Measurements from ENCODE around the gene MSRB3.

DNA sequence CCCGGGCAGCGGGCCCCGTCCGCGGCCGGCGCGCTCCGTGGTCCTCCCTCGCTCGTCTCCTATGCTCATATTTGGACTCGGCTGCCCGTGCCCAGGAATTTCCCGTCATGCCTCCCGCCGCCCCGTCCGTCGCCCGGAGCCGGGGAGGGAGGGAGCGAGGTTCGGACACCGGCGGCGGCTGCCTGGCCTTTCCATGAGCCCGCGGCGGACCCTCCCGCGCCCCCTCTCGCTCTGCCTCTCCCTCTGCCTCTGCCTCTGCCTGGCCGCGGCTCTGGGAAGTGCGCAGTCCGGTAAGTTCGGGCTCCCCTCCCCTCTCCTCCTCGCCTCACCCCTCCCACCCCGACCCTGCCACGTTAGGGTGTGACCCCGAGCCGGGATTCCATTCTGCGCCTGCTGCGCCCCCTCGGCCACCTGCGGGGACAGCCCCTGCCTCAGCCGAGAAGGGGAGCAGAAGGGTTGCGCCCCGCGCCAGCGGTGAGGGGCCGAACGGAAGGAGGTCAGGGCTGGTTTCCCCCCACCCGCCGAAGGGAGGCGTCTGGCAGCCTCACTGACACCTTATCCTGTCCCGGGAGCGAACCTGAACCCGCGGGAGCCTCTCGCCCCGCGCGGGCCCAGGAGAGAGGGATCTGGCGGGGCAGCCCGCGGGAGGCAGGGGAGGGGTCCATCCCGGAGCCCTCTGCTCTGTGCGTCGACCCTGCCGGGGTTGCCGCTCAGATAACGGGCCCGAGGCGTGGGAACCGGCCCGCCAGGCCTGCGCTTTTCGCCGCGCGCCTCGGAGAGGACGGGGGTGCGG is at the start of gene MSRB3:
- TF ChIP-seq, protein P1, sequence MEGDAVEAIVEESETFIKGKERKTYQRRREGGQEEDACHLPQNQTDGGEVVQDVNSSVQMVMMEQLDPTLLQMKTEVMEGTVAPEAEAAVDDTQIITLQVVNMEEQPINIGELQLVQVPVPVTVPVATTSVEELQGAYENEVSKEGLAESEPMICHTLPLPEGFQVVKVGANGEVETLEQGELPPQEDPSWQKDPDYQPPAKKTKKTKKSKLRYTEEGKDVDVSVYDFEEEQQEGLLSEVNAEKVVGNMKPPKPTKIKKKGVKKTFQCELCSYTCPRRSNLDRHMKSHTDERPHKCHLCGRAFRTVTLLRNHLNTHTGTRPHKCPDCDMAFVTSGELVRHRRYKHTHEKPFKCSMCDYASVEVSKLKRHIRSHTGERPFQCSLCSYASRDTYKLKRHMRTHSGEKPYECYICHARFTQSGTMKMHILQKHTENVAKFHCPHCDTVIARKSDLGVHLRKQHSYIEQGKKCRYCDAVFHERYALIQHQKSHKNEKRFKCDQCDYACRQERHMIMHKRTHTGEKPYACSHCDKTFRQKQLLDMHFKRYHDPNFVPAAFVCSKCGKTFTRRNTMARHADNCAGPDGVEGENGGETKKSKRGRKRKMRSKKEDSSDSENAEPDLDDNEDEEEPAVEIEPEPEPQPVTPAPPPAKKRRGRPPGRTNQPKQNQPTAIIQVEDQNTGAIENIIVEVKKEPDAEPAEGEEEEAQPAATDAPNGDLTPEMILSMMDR (IDR thresholded peaks at IDR 0.05; ENCODE audit: low read depth, low read length), result no peak
- TF ChIP-seq EZH2phosphoT487 (IDR thresholded peaks at IDR 0.05; ENCODE audit: low read depth), result no peak
